HTERT RPE-1 (cell line): ENCODE results near the gene SEMA3F.
"Not testable (repeated sequence)": the region's sequence is repeated elsewhere in the genome, so short reads cannot be mapped to it uniquely, and the experiment has no call there.

Source experiments
- in situ Hi-C: fragments of 300-500 bp; cut with MboI; formaldehyde crosslinking; loops from 4 replicates; pipeline ENCODE4 v1.14.3; 2020; ENCODE audit warnings: low sequenced_read_pairs

The SEMA3F gene

GRCh38 chr3:50228184-50228763 lies 73.2 kb downstream of the SEMA3F start:
- in situ Hi-C loops: not testable (repeated sequence)

GRCh38 chr3:50229490-50229889 lies 74.4 kb downstream of the SEMA3F start:
- in situ Hi-C loops: no loop called here

- in situ Hi-C loops: no loop called here
Measured at GRCh38 chr3:50230104-50230793, 75.1 kb downstream of the SEMA3F start.

GRCh38 chr3:50230794-50231125 lies 75.6 kb downstream of the SEMA3F start:
- in situ Hi-C loops: no loop called here

GRCh38 chr3:50231581-50231980 lies 76.5 kb downstream of the SEMA3F start:
- in situ Hi-C loops: no loop called here

- in situ Hi-C loops: no loop called here
Measured at GRCh38 chr3:50232303-50232702, 77.2 kb downstream of the SEMA3F start.

GRCh38 chr3:50233176-50233575 lies 78.1 kb downstream of the SEMA3F start:
- in situ Hi-C loops: no loop called here

GRCh38 chr3:50235716-50236483 lies 80.8 kb downstream of the SEMA3F start, which contains the start of gene GNAI2:
Gene GNAI2 (plus strand): TSS chr3:50236204. CDS start chr3:50236336, 132 bp downstream.
- in situ Hi-C loops: no loop called here

- in situ Hi-C loops: no loop called here
Measured at GRCh38 chr3:50236484-50237132, 81.5 kb downstream of the SEMA3F start.

GRCh38 chr3:50237133-50237651 lies 82.1 kb downstream of the SEMA3F start:
- in situ Hi-C loops: no loop called here

GRCh38 chr3:50237754-50238548 lies 82.8 kb downstream of the SEMA3F start:
- in situ Hi-C loops: no loop called here

- in situ Hi-C loops: no loop called here
Measured at GRCh38 chr3:50238549-50239026, 83.5 kb downstream of the SEMA3F start.
